Activated CD8-positive, alpha-beta memory T cell treated with anti-CD3 and anti-CD28 coated beads, Interleukin-2, amount 50 U/mL, for 24 hours (primary cell): ENCODE data around the gene ZNF35.
A peak's percentile ranks its signal among the peaks of the same experiment; 100 is the strongest.

Experiments
- DNase-seq: peaks from one replicate; pipeline ENCODE4 v3.0.0-alpha.2; 2020; ENCODE audit errors: extremely low read depth

The ZNF35 gene

DNA sequence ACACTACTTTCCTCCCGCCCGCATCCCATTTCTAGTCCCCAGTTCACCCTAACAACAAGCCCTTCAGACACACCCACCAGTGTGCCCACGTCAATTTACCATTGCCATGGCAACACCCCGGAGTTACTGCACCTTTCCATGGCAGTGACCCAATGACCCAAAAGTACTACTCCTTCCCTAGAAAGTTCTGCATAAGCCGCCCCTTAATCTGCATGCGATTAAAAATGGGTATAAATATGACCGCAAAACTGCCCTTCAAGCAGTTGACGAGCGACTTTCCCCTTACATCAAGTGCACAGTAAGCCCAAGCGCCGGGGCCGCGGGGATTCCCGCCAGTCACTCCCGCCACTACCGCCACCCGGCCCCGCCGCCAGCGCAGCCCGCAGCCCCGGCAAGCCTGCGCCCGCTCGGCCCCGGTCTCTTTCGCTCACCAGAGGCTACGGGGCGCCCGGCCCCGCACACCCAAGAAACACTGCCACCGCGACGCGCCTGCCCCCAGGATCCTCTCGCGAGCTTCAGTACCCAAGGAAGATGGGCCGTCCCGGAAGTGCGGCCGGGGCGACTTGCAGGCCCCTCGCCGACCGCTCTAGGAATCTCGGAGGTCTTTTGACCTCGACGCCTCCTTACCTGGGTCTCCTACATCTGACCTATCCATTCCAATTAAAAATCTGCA, 36.7 kb downstream of the ZNF35 start:
- DNase-seq, result peak; percentile 18

DNA sequence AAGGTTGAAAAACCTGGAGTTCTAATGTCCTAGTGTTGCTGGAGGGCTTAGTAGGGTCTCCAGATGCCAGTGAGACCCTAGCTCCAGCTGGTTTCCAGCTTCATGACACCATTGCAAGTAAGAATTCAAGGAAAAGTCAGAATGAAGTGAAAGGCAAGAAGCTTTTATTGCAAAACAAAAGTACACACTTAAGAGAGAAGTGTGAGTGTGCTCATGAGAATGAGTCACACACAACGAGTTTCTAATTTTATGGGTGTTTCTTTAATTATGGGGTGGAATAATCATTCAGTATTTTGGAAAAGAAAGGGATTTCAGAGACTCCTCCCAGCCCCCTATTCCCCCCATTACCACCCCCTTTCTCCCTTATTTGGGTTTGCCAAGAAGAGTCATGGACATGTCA, 39.4 kb downstream of the ZNF35 start:
- DNase-seq, result no peak
